Endodermal cell (in vitro differentiated cells): ENCODE measurements around the gene HACD4. TPM values are rescaled to one million over a fixed set of nuclear protein-coding genes. Genes with fewer than 3 reads are reported as not detected.

Experiments
- DNase-seq: peaks from one replicate; pipeline ENCODE4 v3.0.0-alpha.2; 2017
- H3K27ac ChIP-seq: 2 replicates; pipeline ENCODE4 v1.5.1; 2013; ENCODE audit warnings: mild to moderate bottlenecking, low read depth, low read length, moderate library complexity
- H3K27me3 ChIP-seq: 2 replicates; pipeline ENCODE4 v1.6.1; 2013; ENCODE audit warnings: mild to moderate bottlenecking, low read length, moderate library complexity; ENCODE audit not compliant: insufficient read depth, control insufficient read depth, poor library complexity, severe bottlenecking
- H3K36me3 ChIP-seq: 2 replicates; pipeline ENCODE4 v1.7.0; 2013; ENCODE audit warnings: mild to moderate bottlenecking, low read length, moderate library complexity; ENCODE audit not compliant: control insufficient read depth, insufficient read depth
- H3K4me1 ChIP-seq: one replicate; pipeline ENCODE4 v1.7.0; 2013; ENCODE audit warnings: low read length; ENCODE audit not compliant: control insufficient read depth, insufficient read depth
- H3K4me3 ChIP-seq: 2 replicates; pipeline ENCODE4 v1.5.1; 2013; ENCODE audit warnings: mild to moderate bottlenecking, low read length, moderate library complexity
- H3K9ac ChIP-seq: 2 replicates; pipeline ENCODE4 v1.6.1; 2013; ENCODE audit warnings: mild to moderate bottlenecking, low read length, moderate library complexity; ENCODE audit not compliant: poor library complexity, severe bottlenecking; ENCODE audit errors: extremely low read depth
- H3K9me3 ChIP-seq: 2 replicates; pipeline ENCODE4 v1.6.1; 2013; ENCODE audit warnings: mild to moderate bottlenecking, low read length, moderate library complexity; ENCODE audit not compliant: control insufficient read depth
- H3K27ac Mint-ChIP-seq: 2 replicates; pipeline ENCODE4 v1.8.0; 2020; ENCODE audit warnings: mixed read lengths
- H3K27me3 Mint-ChIP-seq: 2 replicates; pipeline ENCODE4 v1.8.0; 2021; ENCODE audit warnings: mild to moderate bottlenecking, mixed read lengths; ENCODE audit not compliant: insufficient read depth
- H3K36me3 Mint-ChIP-seq: 2 replicates; pipeline ENCODE4 v1.8.0; 2020; ENCODE audit warnings: low read depth, mixed read lengths
- H3K4me1 Mint-ChIP-seq: 2 replicates; pipeline ENCODE4 v1.8.0; 2020; ENCODE audit warnings: mixed read lengths
- H3K4me3 Mint-ChIP-seq: 2 replicates; pipeline ENCODE4 v1.8.0; 2020; ENCODE audit warnings: mild to moderate bottlenecking, moderate library complexity, mixed read lengths
- H3K9me3 Mint-ChIP-seq: 2 replicates; pipeline ENCODE4 v1.8.0; 2020; ENCODE audit warnings: mild to moderate bottlenecking, mixed read lengths
- WGBS, 2 experiments: methylation state at CpG; one replicate each; pipeline versions ENCODE4 v1.1.5 to v1.1.7; 2013; ENCODE audit warnings: missing lambda C conversion rate in 2 of 2, mixed read lengths in 1 of 2; ENCODE audit not compliant: insufficient coverage in 1 of 2, insufficient read length in 1 of 2; 5-methylcytosine and 5-hydroxymethylcytosine counted together
- long read RNA-seq, 4 experiments: library from polyadenylated mRNA in 2 of 4; library from RNA in 1 of 4; library from capped mRNA in 1 of 4; stranded (forward) in 3 of 4; unstranded in 1 of 4; transcript quantifications; one replicate each; pipeline ENCODE4 v2.0.0, GENCODE V29; 2020 to 2021; ENCODE audit warnings: inconsistent platforms in 1 of 4
- polyA plus RNA-seq, 2 experiments: library from polyadenylated mRNA; stranded (reverse); fragments of 50-300 nt; gene quantifications; one replicate each; pipeline ENCODE4 v1.2.3, GENCODE V29; 2013
- total RNA-seq, 2 donors: library from RNA; stranded (reverse); fragmentation: NEBNext Ultra II Directional in 1 of 2; extraction: Animal tissue kit (Norgen Biotek cat#: 25700) in 1 of 2; gene quantifications; 2 replicates in 1 of 2; 3 replicates in 1 of 2; pipeline ENCODE4 v1.2.1, GENCODE V29; 2021
- TF ChIP-seq, protein P1 (sequence below): fragments of 200-600 bp; sonication (generic); conservative IDR thresholded peaks from 2 replicates; pipeline ENCODE4 v1.5.0; 2021; ENCODE audit warnings: antibody characterized with exemption, mild to moderate bottlenecking

The HACD4 gene, protein sequence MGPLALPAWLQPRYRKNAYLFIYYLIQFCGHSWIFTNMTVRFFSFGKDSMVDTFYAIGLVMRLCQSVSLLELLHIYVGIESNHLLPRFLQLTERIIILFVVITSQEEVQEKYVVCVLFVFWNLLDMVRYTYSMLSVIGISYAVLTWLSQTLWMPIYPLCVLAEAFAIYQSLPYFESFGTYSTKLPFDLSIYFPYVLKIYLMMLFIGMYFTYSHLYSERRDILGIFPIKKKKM
- 1 to 10 TPM; 1.6 to 1.7 TPM for total RNA-seq
- polyA plus RNA-seq (2013, experiment 1 of 2) = 1.5 TPM
- 1.4 TPM for polyA plus RNA-seq (2013, experiment 2 of 2)
- long read RNA-seq, experiment 1, full-length matches to known transcripts = 2 of 2 reads
- long read RNA-seq, experiment 1, partial matches to known transcripts = 0 of 2 reads
- long read RNA-seq, experiment 1, other reads (novel, unspliced or antisense) = 0 of 2 reads
- long read RNA-seq, experiment 2, full-length matches to known transcripts = 4 of 7 reads
- long read RNA-seq, experiment 2, partial matches to known transcripts = 0 of 7 reads
- long read RNA-seq, experiment 2, other reads (novel, unspliced or antisense) = 3 of 7 reads
- long read RNA-seq, experiment 3, full-length matches to known transcripts = 2 of 5 reads
- long read RNA-seq, experiment 3, partial matches to known transcripts = 1 of 5 reads
- long read RNA-seq, experiment 3, other reads (novel, unspliced or antisense) = 2 of 5 reads
- long read RNA-seq, experiment 4, full-length matches to known transcripts = 11 of 16 reads
- long read RNA-seq, experiment 4, partial matches to known transcripts = 0 of 16 reads
- long read RNA-seq, experiment 4, other reads (novel, unspliced or antisense) = 5 of 16 reads

- H3K27ac ChIP-seq = no peak within 1 kb of the TSS
- H3K36me3 ChIP-seq = no peaks in the 10 kb centered on the region
- TF ChIP-seq, protein P1, sequence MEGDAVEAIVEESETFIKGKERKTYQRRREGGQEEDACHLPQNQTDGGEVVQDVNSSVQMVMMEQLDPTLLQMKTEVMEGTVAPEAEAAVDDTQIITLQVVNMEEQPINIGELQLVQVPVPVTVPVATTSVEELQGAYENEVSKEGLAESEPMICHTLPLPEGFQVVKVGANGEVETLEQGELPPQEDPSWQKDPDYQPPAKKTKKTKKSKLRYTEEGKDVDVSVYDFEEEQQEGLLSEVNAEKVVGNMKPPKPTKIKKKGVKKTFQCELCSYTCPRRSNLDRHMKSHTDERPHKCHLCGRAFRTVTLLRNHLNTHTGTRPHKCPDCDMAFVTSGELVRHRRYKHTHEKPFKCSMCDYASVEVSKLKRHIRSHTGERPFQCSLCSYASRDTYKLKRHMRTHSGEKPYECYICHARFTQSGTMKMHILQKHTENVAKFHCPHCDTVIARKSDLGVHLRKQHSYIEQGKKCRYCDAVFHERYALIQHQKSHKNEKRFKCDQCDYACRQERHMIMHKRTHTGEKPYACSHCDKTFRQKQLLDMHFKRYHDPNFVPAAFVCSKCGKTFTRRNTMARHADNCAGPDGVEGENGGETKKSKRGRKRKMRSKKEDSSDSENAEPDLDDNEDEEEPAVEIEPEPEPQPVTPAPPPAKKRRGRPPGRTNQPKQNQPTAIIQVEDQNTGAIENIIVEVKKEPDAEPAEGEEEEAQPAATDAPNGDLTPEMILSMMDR = peak; percentile 11
- Mint-ChIP-seq H3K36me3 (no peaks in the 10 kb centered on the region), H3K27ac (no peak within 1 kb of the TSS), H3K4me3 (peak within 1 kb of the TSS; percentile 15), H3K4me1 (peaks cover 3% of the 10 kb centered on the region), H3K27me3 (peaks cover 8% of the 10 kb centered on the region), H3K9me3 (no peaks in the 10 kb centered on the region)
- no peak within 1 kb of the TSS for H3K9ac ChIP-seq
- peak; percentile 87 for DNase-seq
- no peaks in the 10 kb centered on the region for H3K9me3 ChIP-seq
- H3K4me3 ChIP-seq = peak within 1 kb of the TSS; percentile 69
- 20 to 38% methylated on average over 12 to 46 of the region's 46 CpGs for WGBS, 2 experiments
- H3K4me1 ChIP-seq = peaks cover 6% of the 10 kb centered on the region
- H3K27me3 ChIP-seq = no peaks in the 10 kb centered on the region
These were observed at the start of gene HACD4 for GRCh38 chr9:21031091-21031807. Gene HACD4, minus strand, starts transcription at chr9:21031640. Its CDS starts 50 bp downstream, at chr9:21031590.

DNA sequence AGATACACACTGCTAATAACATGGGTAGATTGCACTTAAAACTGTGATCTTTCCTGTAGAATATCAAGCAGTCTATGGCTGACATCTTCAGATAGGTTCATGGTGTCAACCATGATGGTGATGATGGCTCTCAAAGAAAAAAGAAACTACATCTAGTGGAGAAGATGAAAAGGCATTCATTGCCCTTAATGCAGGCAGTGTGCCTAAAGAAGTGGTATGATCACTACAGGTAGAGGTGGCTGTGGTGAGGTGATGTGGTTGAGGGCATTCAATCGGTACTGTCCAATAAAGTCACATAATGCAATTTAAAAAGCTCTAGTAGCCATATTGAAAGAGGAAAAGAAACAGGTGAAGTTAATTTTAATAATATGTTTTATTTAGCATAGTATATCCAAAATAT, 49.4 kb upstream of the HACD4 start:
- no peak overlapping the region for H3K4me3 ChIP-seq
- H3K4me1 ChIP-seq = no peaks in the 10 kb centered on the region
- DNase-seq = no peak
- peaks cover 13% of the 10 kb centered on the region for H3K9me3 Mint-ChIP-seq
- no peaks in the 10 kb centered on the region for H3K36me3 Mint-ChIP-seq
- no peaks in the 10 kb centered on the region for H3K9me3 ChIP-seq
- TF ChIP-seq, protein P1 = no peak
- no peak overlapping the region for H3K9ac ChIP-seq
- 100% methylated on average over 1 of the region's 1 CpG; no CpG with 5 or more reads in 1 of the 2 experiments for WGBS, 2 experiments
- no peaks in the 10 kb centered on the region for H3K27me3 ChIP-seq
- H3K4me3 Mint-ChIP-seq = no peak overlapping the region
- H3K36me3 ChIP-seq = no peaks in the 10 kb centered on the region
- H3K4me1 Mint-ChIP-seq = peaks cover 5% of the 10 kb centered on the region
- H3K27ac ChIP-seq = no peak overlapping the region
- H3K27me3 Mint-ChIP-seq = no peaks in the 10 kb centered on the region
- H3K27ac Mint-ChIP-seq = no peak overlapping the region

DNA sequence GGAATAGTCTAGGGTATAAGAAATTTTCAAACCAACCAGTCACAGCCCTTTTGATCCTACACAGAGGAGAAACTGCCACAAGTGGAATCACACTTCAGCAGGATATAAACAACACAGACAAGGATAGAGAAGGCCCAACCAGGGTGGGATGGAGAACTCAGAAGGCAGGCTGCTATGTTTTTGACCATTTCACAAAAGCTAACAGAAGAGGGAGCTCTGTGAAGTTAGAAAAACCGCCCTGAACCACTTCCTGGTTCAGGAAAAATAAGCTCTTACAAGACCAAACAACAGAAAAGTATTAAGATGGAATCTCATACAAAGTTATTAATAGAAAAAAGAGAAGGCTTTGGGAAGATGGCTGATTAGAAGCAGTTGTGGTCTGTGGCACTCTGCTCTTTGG, 47.3 kb upstream of the HACD4 start:
- Mint-ChIP-seq H3K27ac (no peak overlapping the region), H3K4me3 (no peak overlapping the region), H3K27me3 (no peaks in the 10 kb centered on the region), H3K36me3 (no peaks in the 10 kb centered on the region), H3K4me1 (peaks cover 21% of the 10 kb centered on the region), H3K9me3 (peaks cover 10% of the 10 kb centered on the region)
- TF ChIP-seq, protein P1 = peak; percentile 30
- H3K4me1 ChIP-seq = peaks cover 4% of the 10 kb centered on the region
- WGBS, 2 experiments = 80% methylated on average over 1 of the region's 1 CpG; no CpG with 5 or more reads in 1 of the 2 experiments
- no peaks in the 10 kb centered on the region for H3K36me3 ChIP-seq
- H3K27me3 ChIP-seq = no peaks in the 10 kb centered on the region
- H3K9ac ChIP-seq = no peak overlapping the region
- no peak overlapping the region for H3K4me3 ChIP-seq
- H3K9me3 ChIP-seq = no peaks in the 10 kb centered on the region
- H3K27ac ChIP-seq = no peak overlapping the region
- DNase-seq = no peak
